ENCODE data around the gene DOCK10.

Gene DOCK10

GRCh38 chr2:225008935-225009334 lies 33.3 kb downstream of the DOCK10 start:
- DNase-seq (ENCODE audit: low read depth) = peak; percentile 37
- no peak overlapping the region for H3K4me3 ChIP-seq (ENCODE audit: low read depth, low read length)
- peak; percentile 49 for TF ChIP-seq CTCF (IDR thresholded peaks at IDR 0.05; ENCODE audit: insufficient read depth, low read depth, low read length, missing control alignments)

- H3K4me3 ChIP-seq (ENCODE audit: low read depth, low read length) = no peak overlapping the region
- TF ChIP-seq CTCF (IDR thresholded peaks at IDR 0.05; ENCODE audit: insufficient read depth, low read depth, low read length, missing control alignments) = no peak
- DNase-seq (ENCODE audit: low read depth) = peak; percentile 37
Observed at GRCh38 chr2:225008179-225008856, 34.0 kb downstream of the DOCK10 start.

- H3K4me3 ChIP-seq (ENCODE audit: low read depth, low read length) = no peak overlapping the region
- no peak for TF ChIP-seq CTCF (IDR thresholded peaks at IDR 0.05; ENCODE audit: insufficient read depth, low read depth, low read length, missing control alignments)
- DNase-seq (ENCODE audit: low read depth) = no peak
Observed at GRCh38 chr2:225006730-225007129, 35.5 kb downstream of the DOCK10 start.

- H3K4me3 ChIP-seq (ENCODE audit: low read depth, low read length) = no peak overlapping the region
- no peak for TF ChIP-seq CTCF (IDR thresholded peaks at IDR 0.05; ENCODE audit: insufficient read depth, low read depth, low read length, missing control alignments)
- no peak for DNase-seq (ENCODE audit: low read depth)
Observed at GRCh38 chr2:225004597-225004996, 37.7 kb downstream of the DOCK10 start.

- peak; percentile 22 for TF ChIP-seq CTCF (IDR thresholded peaks at IDR 0.05; ENCODE audit: insufficient read depth, low read depth, low read length, missing control alignments)
- H3K4me3 ChIP-seq (ENCODE audit: low read depth, low read length) = no peak overlapping the region
- peak; percentile 75 for DNase-seq (ENCODE audit: low read depth)
Observed at GRCh38 chr2:225002656-225003045, 39.6 kb downstream of the DOCK10 start.

GRCh38 chr2:225002039-225002655 lies 40.1 kb downstream of the DOCK10 start:
- no peak overlapping the region for H3K4me3 ChIP-seq (ENCODE audit: low read depth, low read length)
- DNase-seq (ENCODE audit: low read depth) = peak; percentile 85
- peak; percentile 76 for TF ChIP-seq CTCF (IDR thresholded peaks at IDR 0.05; ENCODE audit: insufficient read depth, low read depth, low read length, missing control alignments)
